Activated naive CD8-positive, alpha-beta T cell treated with anti-CD3 and anti-CD28 coated beads, Interleukin-2, amount 50 U/mL, for 24 hours (primary cell): Measurements from ENCODE around the gene IL20RB.

ENCODE experiments used
- ATAC-seq: fragments of 150-1000 bp; cut with Tn5 transposase; one replicate; pipeline ENCODE4 v1.10.0; 2021
- DNase-seq: peaks from one replicate; pipeline ENCODE4 v3.0.0; 2021
- H3K27ac Mint-ChIP-seq: one replicate; pipeline ENCODE4 v1.8.0; 2021; ENCODE audit warnings: mild to moderate bottlenecking, mixed read lengths
- H3K27me3 Mint-ChIP-seq: one replicate; pipeline ENCODE4 v1.8.0; 2021; ENCODE audit warnings: mixed read lengths
- H3K36me3 Mint-ChIP-seq: one replicate; pipeline ENCODE4 v1.8.0; 2021; ENCODE audit warnings: low read depth, mixed read lengths
- H3K4me1 Mint-ChIP-seq: one replicate; pipeline ENCODE4 v1.8.0; 2021; ENCODE audit warnings: mixed read lengths
- H3K4me3 Mint-ChIP-seq: one replicate; pipeline ENCODE4 v1.8.0; 2021; ENCODE audit warnings: mild to moderate bottlenecking, moderate library complexity, mixed read lengths
- H3K9me3 Mint-ChIP-seq: one replicate; pipeline ENCODE4 v1.8.0; 2021; ENCODE audit warnings: mixed read lengths

The IL20RB gene

GRCh38 chr3:137020315-137020714 lies 62.5 kb downstream of the IL20RB start:
- Mint-ChIP-seq H3K4me1 (no peaks in the 10 kb centered on the region), H3K27me3 (no peaks in the 10 kb centered on the region), H3K36me3 (no peaks in the 10 kb centered on the region), H3K4me3 (no peak overlapping the region), H3K27ac (no peak overlapping the region), H3K9me3 (no peaks in the 10 kb centered on the region)
- no peak for DNase-seq
- ATAC-seq = no peak

GRCh38 chr3:137020888-137021287 lies 63.1 kb downstream of the IL20RB start:
- no peaks in the 10 kb centered on the region for H3K36me3 Mint-ChIP-seq
- no peaks in the 10 kb centered on the region for H3K4me1 Mint-ChIP-seq
- ATAC-seq (no peak), DNase-seq (no peak)
- H3K4me3 Mint-ChIP-seq = no peak overlapping the region
- H3K9me3 Mint-ChIP-seq = no peaks in the 10 kb centered on the region
- no peaks in the 10 kb centered on the region for H3K27me3 Mint-ChIP-seq
- no peak overlapping the region for H3K27ac Mint-ChIP-seq

GRCh38 chr3:137024348-137024747 lies 66.6 kb downstream of the IL20RB start:
- H3K36me3 Mint-ChIP-seq = no peaks in the 10 kb centered on the region
- no peak overlapping the region for H3K4me3 Mint-ChIP-seq
- no peaks in the 10 kb centered on the region for H3K4me1 Mint-ChIP-seq
- ATAC-seq (no peak), DNase-seq (no peak)
- peaks cover 2% of the 10 kb centered on the region for H3K27me3 Mint-ChIP-seq
- H3K27ac Mint-ChIP-seq = no peak overlapping the region
- no peaks in the 10 kb centered on the region for H3K9me3 Mint-ChIP-seq

GRCh38 chr3:137026701-137027100 lies 68.9 kb downstream of the IL20RB start:
- Mint-ChIP-seq H3K9me3 (no peaks in the 10 kb centered on the region), H3K27ac (no peak overlapping the region), H3K36me3 (no peaks in the 10 kb centered on the region), H3K4me1 (no peaks in the 10 kb centered on the region), H3K27me3 (peaks cover 10% of the 10 kb centered on the region), H3K4me3 (no peak overlapping the region)
- ATAC-seq = no peak
- DNase-seq = no peak

- H3K4me3 Mint-ChIP-seq = peak overlapping the region; percentile 51
- H3K4me1 Mint-ChIP-seq = peaks cover 5% of the 10 kb centered on the region
- no peaks in the 10 kb centered on the region for H3K9me3 Mint-ChIP-seq
- ATAC-seq (peak; percentile 68), DNase-seq (peak; percentile 89)
- H3K36me3 Mint-ChIP-seq = no peaks in the 10 kb centered on the region
- no peak overlapping the region for H3K27ac Mint-ChIP-seq
- H3K27me3 Mint-ChIP-seq = peaks cover 27% of the 10 kb centered on the region
Measured at GRCh38 chr3:137032465-137033120, 74.8 kb downstream of the IL20RB start.

- no peaks in the 10 kb centered on the region for H3K9me3 Mint-ChIP-seq
- peaks cover 5% of the 10 kb centered on the region for H3K4me1 Mint-ChIP-seq
- H3K4me3 Mint-ChIP-seq = no peak overlapping the region
- no peaks in the 10 kb centered on the region for H3K36me3 Mint-ChIP-seq
- H3K27ac Mint-ChIP-seq = no peak overlapping the region
- peaks cover 20% of the 10 kb centered on the region for H3K27me3 Mint-ChIP-seq
- ATAC-seq (peak; percentile 31), DNase-seq (no peak)
Measured at GRCh38 chr3:137035631-137036030, 77.8 kb downstream of the IL20RB start.

- H3K4me1 Mint-ChIP-seq = no peaks in the 10 kb centered on the region
- ATAC-seq (no peak), DNase-seq (no peak)
- H3K4me3 Mint-ChIP-seq = no peak overlapping the region
- peaks cover 2% of the 10 kb centered on the region for H3K27me3 Mint-ChIP-seq
- no peaks in the 10 kb centered on the region for H3K36me3 Mint-ChIP-seq
- H3K27ac Mint-ChIP-seq = no peak overlapping the region
- H3K9me3 Mint-ChIP-seq = no peaks in the 10 kb centered on the region
Measured at GRCh38 chr3:137039570-137039969, 81.8 kb downstream of the IL20RB start.

- no peak for ATAC-seq
Measured at GRCh38 chr3:137041251-137041650, 83.5 kb downstream of the IL20RB start.

GRCh38 chr3:137041686-137042085 lies 83.9 kb downstream of the IL20RB start:
- Mint-ChIP-seq H3K27me3 (peaks cover 4% of the 10 kb centered on the region), H3K27ac (no peak overlapping the region), H3K4me3 (no peak overlapping the region), H3K9me3 (no peaks in the 10 kb centered on the region), H3K36me3 (no peaks in the 10 kb centered on the region), H3K4me1 (no peaks in the 10 kb centered on the region)
- DNase-seq (no peak), ATAC-seq (no peak)

More at GRCh38 chr3:137041251-137041650, 83.5 kb downstream of the IL20RB start:
- H3K27me3 Mint-ChIP-seq = peaks cover 4% of the 10 kb centered on the region
- H3K36me3 Mint-ChIP-seq = no peaks in the 10 kb centered on the region
- no peaks in the 10 kb centered on the region for H3K4me1 Mint-ChIP-seq
- no peak for DNase-seq
- H3K27ac Mint-ChIP-seq = no peak overlapping the region
- H3K4me3 Mint-ChIP-seq = no peak overlapping the region
- no peaks in the 10 kb centered on the region for H3K9me3 Mint-ChIP-seq

GRCh38 chr3:137046747-137047146 lies 89.0 kb downstream of the IL20RB start:
- Mint-ChIP-seq H3K27ac (no peak overlapping the region), H3K9me3 (no peaks in the 10 kb centered on the region), H3K4me1 (no peaks in the 10 kb centered on the region), H3K4me3 (no peak overlapping the region), H3K27me3 (peaks cover 4% of the 10 kb centered on the region), H3K36me3 (no peaks in the 10 kb centered on the region)
- DNase-seq (no peak), ATAC-seq (no peak)

- no peak for DNase-seq
- no peak for ATAC-seq
- H3K9me3 Mint-ChIP-seq = no peaks in the 10 kb centered on the region
- no peak overlapping the region for H3K4me3 Mint-ChIP-seq
- peaks cover 4% of the 10 kb centered on the region for H3K27me3 Mint-ChIP-seq
- no peak overlapping the region for H3K27ac Mint-ChIP-seq
- no peaks in the 10 kb centered on the region for H3K4me1 Mint-ChIP-seq
- H3K36me3 Mint-ChIP-seq = no peaks in the 10 kb centered on the region
Measured at GRCh38 chr3:137047240-137047639, 89.5 kb downstream of the IL20RB start.

- Mint-ChIP-seq H3K4me1 (no peaks in the 10 kb centered on the region), H3K36me3 (no peaks in the 10 kb centered on the region), H3K27me3 (no peaks in the 10 kb centered on the region), H3K27ac (no peak overlapping the region), H3K4me3 (no peak overlapping the region), H3K9me3 (no peaks in the 10 kb centered on the region)
- ATAC-seq (no peak), DNase-seq (no peak)
Measured at GRCh38 chr3:137050281-137050680, 92.5 kb downstream of the IL20RB start.

GRCh38 chr3:137052298-137052697 lies 94.5 kb downstream of the IL20RB start:
- no peak for DNase-seq
- no peak for ATAC-seq
- Mint-ChIP-seq H3K36me3 (no peaks in the 10 kb centered on the region), H3K4me1 (no peaks in the 10 kb centered on the region), H3K27me3 (no peaks in the 10 kb centered on the region), H3K27ac (no peak overlapping the region), H3K9me3 (no peaks in the 10 kb centered on the region), H3K4me3 (no peak overlapping the region)
